ENCODE data around the gene HACD1. TPM values are rescaled to one million over a fixed set of nuclear protein-coding genes. Genes with fewer than 3 reads are reported as not detected.

HACD1 gene
- total and polyA plus RNA-seq, 2 of the 4 experiments (the other 2 are of a cell fraction), result 10.0 to 24.9 TPM

- Histone ChIP-seq H3K9me1 (ENCODE audit: insufficient read depth, low read length) (no peaks in the 10 kb centered on the region), H3K4me3 (ENCODE audit: insufficient read depth, low read depth, low read length) (no peak overlapping the region), H3K14ac (replicated peaks; ENCODE audit: low read depth, low read length) (no peak overlapping the region), H3K79me1 (ENCODE audit: low read depth in 1 of 2, low read length in 2 of 2) (no peaks in the 10 kb centered on the region), H2AK5ac (ENCODE audit: low read depth, low read length) (no peak overlapping the region), H3K4me2 (ENCODE audit: low read depth, low read length) (no peak overlapping the region), H4K91ac (ENCODE audit: insufficient read depth, low read depth, low read length) (no peak overlapping the region), H4K5ac (ENCODE audit: low read depth, low read length) (no peak overlapping the region), H3K18ac (ENCODE audit: low read depth, low read length) (no peak overlapping the region), H3K9me3 (ENCODE audit: control insufficient read depth, insufficient read depth, low read length) (0 out of 2 replicates have a peak, but pooled peaks cover 2% of the 10 kb centered on the region), H2BK20ac (ENCODE audit: low read depth, low read length) (no peak overlapping the region), H2BK120ac (ENCODE audit: low read depth, low read length) (no peak overlapping the region), H3K9ac (ENCODE audit: low read depth, low read length) (no peak overlapping the region), H4K8ac (ENCODE audit: low read depth in 2 of 2, low read length in 2 of 2) (no peak overlapping the region), H3K23ac (ENCODE audit: low read depth, low read length) (no peak overlapping the region), H2AK9ac (replicated peaks; ENCODE audit: low read depth, low read length, poor library complexity) (no peak overlapping the region), H2BK15ac (ENCODE audit: low read depth, low read length) (no peak overlapping the region), H3K56ac (ENCODE audit: extremely low read depth, insufficient read depth, low read length) (no peak overlapping the region), H3K4me1 (ENCODE audit: control insufficient read depth, insufficient read depth, low read length) (no peaks in the 10 kb centered on the region), H2AFZ (replicated peaks; ENCODE audit: low read length, poor library complexity) (no peak overlapping the region), H3K27me3 (ENCODE audit: control insufficient read depth, insufficient read depth, low read length) (peaks cover 6% of the 10 kb centered on the region), H3K27ac (ENCODE audit: insufficient read depth, low read length) (no peak overlapping the region), H3K4ac (ENCODE audit: low read depth, low read length) (no peak overlapping the region), H2BK5ac (ENCODE audit: low read depth, low read length, poor library complexity, severe bottlenecking) (no peak overlapping the region), H4K20me1 (ENCODE audit: insufficient read depth, low read length) (no peaks in the 10 kb centered on the region), H3K36me3 (ENCODE audit: control insufficient read depth, insufficient read depth, low read length) (no peaks in the 10 kb centered on the region)
- ChIA-PET POLR2A (ENCODE audit: unreplicated experiment) (no interaction called here), CTCF (no interaction called here)
- in situ Hi-C loops (cut with MboI; ENCODE audit: low sequenced_read_pairs), result loop anchor here (25.0 kb wide), 1 partner anchor 788 kb away; no protein-coding TSS in a partner anchor
- intact Hi-C loops (cut with micrococcal nuclease), result no loop called here
- dilution Hi-C loops (cut with HindIII; ENCODE audit: low sequenced_read_pairs, unreplicated experiment), result no loop called here
- TF ChIP-seq RFX5 (IDR thresholded peaks at IDR 0.05; ENCODE audit: low read depth, low read length), result no peak
- no peak for TF ChIP-seq MXI1 (IDR thresholded peaks at IDR 0.05; ENCODE audit: borderline replicate concordance, low read depth, low read length)
- TF ChIP-seq MAFK (IDR thresholded peaks at IDR 0.05; ENCODE audit: low read depth, low read length), result no peak
- no peak for TF ChIP-seq FOS (IDR thresholded peaks at IDR 0.05; ENCODE audit: low read depth, low read length)
- no peak for TF ChIP-seq NFE2L2 (IDR thresholded peaks at IDR 0.05; ENCODE audit: low read depth, low read length)
- TF ChIP-seq CTCF (conservative IDR thresholded peaks at IDR 0.05; ENCODE audit: low read depth, low read length), result no peak
- TF ChIP-seq CHD1 (IDR thresholded peaks at IDR 0.05; ENCODE audit: low read depth, low read length), result no peak
- no peak for TF ChIP-seq ELK1 (IDR thresholded peaks at IDR 0.05; ENCODE audit: borderline replicate concordance, low read depth, low read length)
- no peak for TF ChIP-seq SMC3 (IDR thresholded peaks at IDR 0.05; ENCODE audit: low read depth, low read length)
- TF ChIP-seq BHLHE40 (IDR thresholded peaks at IDR 0.05; ENCODE audit: low read depth, low read length), result no peak
- no peak for TF ChIP-seq CEBPB (IDR thresholded peaks at IDR 0.05; ENCODE audit: low read depth, low read length)
- no peak for TF ChIP-seq USF2 (IDR thresholded peaks at IDR 0.05; ENCODE audit: low read depth, low read length)
- no peak for TF ChIP-seq RCOR1 (IDR thresholded peaks at IDR 0.05; ENCODE audit: insufficient replicate concordance, low read length)
- TF ChIP-seq POLR2A (IDR thresholded peaks at IDR 0.05; ENCODE audit: low read depth, low read length), result no peak
- no peak for TF ChIP-seq RAD21 (IDR thresholded peaks at IDR 0.05; ENCODE audit: low read length)
- ATAC-seq (ENCODE audit: low read depth) (no peak), DNase-seq (no peak)
- WGBS, 2 experiments (ENCODE audit: extremely low coverage in 2 of 2, insufficient read length in 1 of 2), result 59% methylated on average over 3 of the region's 3 CpGs; no CpG with 5 or more reads in 1 of the 2 experiments
- no TSS peak for BruUV-seq (replicated peaks)
These were observed 7.8 kb upstream of the HACD1 start for GRCh38 chr10:17624996-17625395.

Data from IMR-90 (cell line).